GM18498 (cell line): ENCODE measurements around the gene ATF5.
"Not testable (repeated sequence)": the region's sequence is repeated elsewhere in the genome, so short reads cannot be mapped to it uniquely, and the experiment has no call there.

Experiments
- ATAC-seq: cut with Tn5 transposase; IDR thresholded peaks from one replicate; pipeline ENCODE4 v1.9.1; 2021; ENCODE audit warnings: mild to moderate bottlenecking, moderate library complexity; ENCODE audit not compliant: unreplicated experiment

The ATF5 gene

GRCh38 chr19:49921871-49922795 lies 6.9 kb upstream of the ATF5 start:
- ATAC-seq: no peak

GRCh38 chr19:49923055-49924003 lies 5.7 kb upstream of the ATF5 start:
- no peak for ATAC-seq

- ATAC-seq: no peak
Measured at GRCh38 chr19:49924004-49924880, 4.8 kb upstream of the ATF5 start.

GRCh38 chr19:49924881-49925210 lies 4.2 kb upstream of the ATF5 start:
- ATAC-seq: not testable (repeated sequence)

GRCh38 chr19:49925486-49925885 lies 3.5 kb upstream of the ATF5 start:
- no peak for ATAC-seq

GRCh38 chr19:49926515-49926914 lies 2.5 kb upstream of the ATF5 start:
- ATAC-seq: no peak

GRCh38 chr19:49927526-49928264 lies 1.3 kb upstream of the ATF5 start:
- no peak for ATAC-seq

- ATAC-seq: peak; percentile 75
Measured at GRCh38 chr19:49929611-49930482, 842 bp downstream of the ATF5 start.

GRCh38 chr19:49930483-49931011 lies 1.5 kb downstream of the ATF5 start:
- ATAC-seq: no peak

- ATAC-seq: no peak
Measured at GRCh38 chr19:49931293-49932040, 2.5 kb downstream of the ATF5 start.

- no peak for ATAC-seq
Measured at GRCh38 chr19:49932041-49932451, 3.0 kb downstream of the ATF5 start.

- ATAC-seq: no peak
Measured at GRCh38 chr19:49932731-49933131, 3.7 kb downstream of the ATF5 start.

GRCh38 chr19:49933643-49934042 lies 4.6 kb downstream of the ATF5 start:
- ATAC-seq: no peak

GRCh38 chr19:49936549-49936948 lies 7.5 kb downstream of the ATF5 start:
- no peak for ATAC-seq

- no peak for ATAC-seq
Measured at GRCh38 chr19:49937750-49938381, 8.9 kb downstream of the ATF5 start.

- ATAC-seq: no peak
Measured at GRCh38 chr19:49938662-49939061, 9.7 kb downstream of the ATF5 start.

- ATAC-seq: no peak
Measured at GRCh38 chr19:49939721-49940481, 10.9 kb downstream of the ATF5 start.
